ENCODE measurements around the gene SIX3. TPM values are rescaled to one million over a fixed set of nuclear protein-coding genes. Genes with fewer than 3 reads are reported as not detected.

SIX3 gene
- total and polyA plus RNA-seq, 2 of the 4 experiments (the other 2 are of a cell fraction) = not detected

DNA sequence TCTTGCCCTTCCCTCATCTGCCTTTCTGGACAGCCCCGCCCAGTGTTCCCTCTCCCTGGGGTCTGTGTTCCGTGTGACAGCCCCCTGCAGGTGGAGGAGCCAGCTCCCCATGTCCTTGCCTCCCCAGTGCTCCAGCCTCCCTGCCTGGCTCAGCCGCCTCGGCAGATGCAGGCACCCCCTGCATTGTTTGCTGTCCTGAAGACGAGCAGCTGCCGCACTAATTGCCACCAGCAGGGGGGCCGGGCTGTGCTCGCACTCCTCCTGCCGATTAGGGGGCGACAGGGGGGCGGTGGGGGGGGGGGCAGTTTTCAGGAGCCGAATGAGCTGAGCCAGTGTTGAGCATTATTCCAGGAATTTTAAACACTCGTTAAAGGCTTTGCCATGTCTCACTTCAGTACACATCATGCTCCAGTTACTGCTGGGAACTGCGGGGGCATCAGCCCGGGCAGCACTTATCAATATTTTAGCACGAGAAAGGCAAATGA is 23.3 kb downstream of the SIX3 start:
- Histone ChIP-seq H3K9me1 (ENCODE audit: insufficient read depth, low read length) (no peaks in the 10 kb centered on the region), H4K8ac (ENCODE audit: low read depth in 2 of 2, low read length in 2 of 2) (no peak overlapping the region), H2AK5ac (ENCODE audit: low read depth, low read length) (no peak overlapping the region), H2BK15ac (ENCODE audit: low read depth, low read length) (no peak overlapping the region), H3K18ac (ENCODE audit: low read depth, low read length) (no peak overlapping the region), H2BK120ac (ENCODE audit: low read depth, low read length) (no peak overlapping the region), H3K9me3 (ENCODE audit: control insufficient read depth, insufficient read depth, low read length) (no peaks in the 10 kb centered on the region), H3K4me3 (ENCODE audit: insufficient read depth, low read depth, low read length) (no peak overlapping the region), H4K5ac (ENCODE audit: low read depth, low read length) (no peak overlapping the region), H3K79me1 (ENCODE audit: low read depth in 1 of 2, low read length in 2 of 2) (no peaks in the 10 kb centered on the region), H4K91ac (ENCODE audit: insufficient read depth, low read depth, low read length) (no peak overlapping the region), H2AK9ac (replicated peaks; ENCODE audit: low read depth, low read length, poor library complexity) (no peak overlapping the region), H3K27me3 (ENCODE audit: control insufficient read depth, insufficient read depth, low read length) (peaks cover 44% of the 10 kb centered on the region), H3K36me3 (ENCODE audit: control insufficient read depth, insufficient read depth, low read length) (no peaks in the 10 kb centered on the region), H3K4me1 (ENCODE audit: control insufficient read depth, insufficient read depth, low read length) (no peaks in the 10 kb centered on the region), H3K14ac (replicated peaks; ENCODE audit: low read depth, low read length) (no peak overlapping the region), H3K4ac (ENCODE audit: low read depth, low read length) (no peak overlapping the region), H2AFZ (replicated peaks; ENCODE audit: low read length, poor library complexity) (no peak overlapping the region), H4K20me1 (ENCODE audit: insufficient read depth, low read length) (no peaks in the 10 kb centered on the region), H3K9ac (ENCODE audit: low read depth, low read length) (no peak overlapping the region), H2BK20ac (ENCODE audit: low read depth, low read length) (no peak overlapping the region), H3K56ac (ENCODE audit: extremely low read depth, insufficient read depth, low read length) (no peak overlapping the region), H2BK5ac (ENCODE audit: low read depth, low read length, poor library complexity, severe bottlenecking) (no peak overlapping the region), H3K27ac (ENCODE audit: insufficient read depth, low read length) (no peak overlapping the region), H3K4me2 (ENCODE audit: low read depth, low read length) (no peak overlapping the region), H3K23ac (ENCODE audit: low read depth, low read length) (no peak overlapping the region)
- CTCF ChIA-PET = interaction anchor here (1.0 kb wide), 1 partner anchor 546 kb away, joined by 3 read pairs; no protein-coding TSS in a partner anchor
- DNase-seq = no peak
- POLR2A ChIA-PET (ENCODE audit: unreplicated experiment) = no interaction called here
- 41% methylated on average over 4 of the region's 16 CpGs; no CpG with 5 or more reads in 1 of the 2 experiments for WGBS, 2 experiments (ENCODE audit: extremely low coverage in 2 of 2, insufficient read length in 1 of 2)
- no TSS peak for BruUV-seq (replicated peaks)
- no peak for TF ChIP-seq NFE2L2 (IDR thresholded peaks at IDR 0.05; ENCODE audit: low read depth, low read length)
- TF ChIP-seq, protein P1, sequence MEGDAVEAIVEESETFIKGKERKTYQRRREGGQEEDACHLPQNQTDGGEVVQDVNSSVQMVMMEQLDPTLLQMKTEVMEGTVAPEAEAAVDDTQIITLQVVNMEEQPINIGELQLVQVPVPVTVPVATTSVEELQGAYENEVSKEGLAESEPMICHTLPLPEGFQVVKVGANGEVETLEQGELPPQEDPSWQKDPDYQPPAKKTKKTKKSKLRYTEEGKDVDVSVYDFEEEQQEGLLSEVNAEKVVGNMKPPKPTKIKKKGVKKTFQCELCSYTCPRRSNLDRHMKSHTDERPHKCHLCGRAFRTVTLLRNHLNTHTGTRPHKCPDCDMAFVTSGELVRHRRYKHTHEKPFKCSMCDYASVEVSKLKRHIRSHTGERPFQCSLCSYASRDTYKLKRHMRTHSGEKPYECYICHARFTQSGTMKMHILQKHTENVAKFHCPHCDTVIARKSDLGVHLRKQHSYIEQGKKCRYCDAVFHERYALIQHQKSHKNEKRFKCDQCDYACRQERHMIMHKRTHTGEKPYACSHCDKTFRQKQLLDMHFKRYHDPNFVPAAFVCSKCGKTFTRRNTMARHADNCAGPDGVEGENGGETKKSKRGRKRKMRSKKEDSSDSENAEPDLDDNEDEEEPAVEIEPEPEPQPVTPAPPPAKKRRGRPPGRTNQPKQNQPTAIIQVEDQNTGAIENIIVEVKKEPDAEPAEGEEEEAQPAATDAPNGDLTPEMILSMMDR (conservative IDR thresholded peaks at IDR 0.05; ENCODE audit: low read depth, low read length) = 0 out of 2 replicates have a peak, but pooled peaks have one; percentile 6
- dilution Hi-C loops (cut with HindIII; ENCODE audit: low sequenced_read_pairs, unreplicated experiment) (no loop called here), intact Hi-C loops (cut with micrococcal nuclease) (no loop called here), in situ Hi-C loops (cut with MboI; ENCODE audit: low sequenced_read_pairs) (loop anchor here (10.0 to 25.0 kb wide), 2 partner anchors 477 to 920 kb away; no protein-coding TSS in a partner anchor)
- no peak for ATAC-seq (ENCODE audit: low read depth)
